Retinal pigment epithelial cell (primary cell): ENCODE results near the gene FHOD3.

Experiments
- DNase-seq: peaks from one replicate; pipeline ENCODE4 v3.0.0-alpha.2; 2010; ENCODE audit warnings: low read depth
- H3K4me3 ChIP-seq: 2 replicates; pipeline ENCODE4 v1.5.1; 2011; ENCODE audit warnings: mild to moderate bottlenecking, low read length, control low read depth, moderate library complexity
- CTCF ChIP-seq: conservative IDR thresholded peaks from 2 replicates; pipeline ENCODE4 v1.5.1; 2011; ENCODE audit warnings: low read depth, low read length, control low read depth, inconsistent platforms

The FHOD3 gene

GRCh38 chr18:36638224-36638623 lies 340.7 kb downstream of the FHOD3 start:
- H3K4me3 ChIP-seq, result no peak overlapping the region
- no peak for TF ChIP-seq CTCF
- no peak for DNase-seq

DNA sequence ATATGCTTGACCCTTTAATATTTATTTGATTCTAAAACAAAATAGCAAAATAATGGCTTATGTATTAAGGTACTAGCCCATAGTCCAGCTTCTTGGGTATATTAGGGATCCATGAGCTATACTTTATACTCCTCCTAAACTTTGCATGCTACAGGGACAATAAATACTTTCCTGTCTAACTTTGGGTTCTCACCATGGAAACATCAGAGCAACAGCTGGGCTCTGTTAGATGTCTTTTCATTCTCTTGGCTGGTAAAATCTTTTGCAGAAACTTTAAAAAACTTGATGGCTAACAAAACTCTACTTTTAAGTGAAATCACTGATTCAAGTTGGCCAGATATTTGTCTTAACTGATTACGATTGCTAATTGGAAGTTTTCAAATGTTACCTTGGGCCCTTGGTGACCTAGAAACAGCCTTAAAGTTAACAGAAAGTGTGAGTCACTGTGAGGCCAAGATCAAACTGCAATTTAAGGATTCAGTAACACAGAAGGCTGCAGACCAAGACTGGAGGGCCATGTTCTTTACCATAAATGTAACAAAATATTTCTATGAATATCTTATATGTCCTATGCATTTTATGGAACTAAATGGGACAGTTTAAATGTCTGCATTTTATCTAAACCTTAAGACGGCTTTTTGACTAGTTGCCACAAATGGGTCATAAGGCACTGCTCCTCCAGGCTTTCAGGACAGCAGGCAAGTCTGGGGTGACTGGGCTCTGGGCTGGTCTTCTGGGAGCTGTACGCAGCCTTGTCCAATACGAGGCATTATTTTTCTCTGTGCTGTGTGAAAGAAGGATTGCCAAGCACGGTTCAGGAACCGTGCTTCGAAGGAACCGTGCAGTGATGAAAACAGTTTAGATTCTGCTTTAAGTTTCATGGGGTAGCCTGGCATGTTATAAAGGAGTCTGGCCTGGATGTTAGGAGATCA lies 342.8 kb downstream of the FHOD3 start:
- H3K4me3 ChIP-seq, result no peak overlapping the region
- no peak for TF ChIP-seq CTCF
- DNase-seq, result no peak

- no peak for DNase-seq
- H3K4me3 ChIP-seq, result no peak overlapping the region
- TF ChIP-seq CTCF, result no peak
Observed at GRCh38 chr18:36643061-36643460, 345.5 kb downstream of the FHOD3 start.

DNA sequence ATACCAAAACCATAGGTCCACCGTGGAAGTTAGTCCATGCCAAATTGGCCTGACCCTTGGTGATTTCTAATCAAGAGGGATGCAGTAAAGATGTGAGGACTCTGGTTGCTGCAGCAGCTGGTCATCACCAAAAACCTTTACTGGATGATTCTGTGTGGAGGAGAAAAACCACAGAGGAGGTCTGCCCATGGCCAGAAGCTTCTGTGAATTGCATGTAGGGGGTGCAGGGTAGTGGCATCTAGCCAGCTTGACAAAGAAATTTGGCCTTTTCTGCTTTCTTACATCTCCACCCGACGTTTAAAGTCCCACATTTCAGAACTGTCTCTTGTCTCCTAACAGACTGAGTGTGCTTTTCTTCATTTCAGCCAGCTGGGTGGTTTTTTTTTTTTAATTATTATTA lies 351.3 kb downstream of the FHOD3 start:
- TF ChIP-seq CTCF, result no peak
- H3K4me3 ChIP-seq, result no peak overlapping the region
- DNase-seq, result no peak

DNA sequence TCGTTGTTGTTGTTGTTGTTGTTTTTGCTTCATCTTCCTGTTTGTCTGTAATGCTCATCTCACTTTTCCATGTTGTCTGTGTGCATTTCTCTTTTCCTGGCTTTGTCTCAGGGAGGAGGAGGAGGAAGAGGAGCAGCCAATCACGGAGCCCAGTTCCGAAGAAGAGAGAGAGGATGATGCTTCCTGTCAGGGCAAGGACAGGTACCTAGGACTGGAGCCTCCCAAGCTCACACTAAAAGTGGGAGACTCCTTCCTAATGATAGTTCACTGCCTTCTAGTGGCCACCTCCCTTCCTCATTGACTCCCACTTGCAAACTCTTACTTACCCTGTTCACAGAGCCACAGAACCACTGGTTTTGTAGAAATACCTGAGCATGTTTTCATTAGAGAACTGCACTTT lies 351.7 kb downstream of the FHOD3 start:
- no peak for TF ChIP-seq CTCF
- no peak overlapping the region for H3K4me3 ChIP-seq
- DNase-seq, result no peak

DNA sequence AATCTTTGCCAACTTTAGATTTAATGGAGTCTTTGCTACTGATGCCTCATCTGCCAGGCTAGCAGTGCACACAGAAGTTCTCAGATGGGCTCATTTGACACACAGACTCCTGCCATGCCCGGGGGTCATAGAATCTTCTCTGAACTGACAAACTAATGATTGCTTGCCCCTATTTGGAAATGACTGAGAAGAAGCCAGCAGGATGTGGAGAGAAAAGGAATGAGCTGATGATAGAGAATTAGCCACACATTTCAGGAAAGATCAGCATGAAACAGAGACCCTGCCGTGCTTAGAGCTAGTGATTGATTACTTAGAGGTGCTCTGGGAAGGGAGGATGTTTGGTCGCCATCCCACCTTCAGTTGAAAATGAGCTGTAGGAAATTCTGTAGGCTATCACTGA lies 352.8 kb downstream of the FHOD3 start:
- no peak for TF ChIP-seq CTCF
- no peak overlapping the region for H3K4me3 ChIP-seq
- DNase-seq, result no peak

DNA sequence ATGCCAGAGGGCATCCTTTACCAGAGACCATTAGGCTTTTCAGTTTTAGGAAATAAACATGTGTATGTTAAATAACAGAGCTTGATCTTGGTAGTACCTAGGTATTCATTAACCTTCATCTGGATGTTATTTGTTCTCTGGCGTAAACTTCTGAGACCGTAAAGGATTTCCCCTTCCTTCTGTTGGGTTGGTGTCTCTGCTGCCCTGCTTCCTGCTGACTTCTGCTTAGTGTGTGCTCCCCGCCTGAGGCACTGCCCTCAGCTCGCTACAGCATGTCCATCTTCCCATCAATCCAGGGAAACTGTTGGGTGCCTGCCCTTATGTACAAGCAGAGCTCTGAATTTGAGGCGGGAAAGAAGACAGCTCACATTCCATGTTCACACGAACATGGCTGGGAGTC lies 353.4 kb downstream of the FHOD3 start:
- TF ChIP-seq CTCF, result no peak

More for the DNA sequence above, 353.4 kb downstream of the FHOD3 start:
- H3K4me3 ChIP-seq, result no peak overlapping the region
- DNase-seq, result no peak
